Adrenal gland (tissue), 12 donors: ENCODE results near the gene NIP7. TPM values are rescaled to one million over a fixed set of nuclear protein-coding genes. Genes with fewer than 3 reads are reported as not detected.
A peak's percentile ranks its signal among the peaks of the same experiment; 100 is the strongest.

Experiments
- DNase-seq, 7 donors: peaks; one replicate each; pipeline ENCODE4 v3.0.0-alpha.2; 2019 to 2020
- H3K27ac ChIP-seq, 5 donors: fragments of 200-600 bp; sonication (generic) in 4 of 5; 1 replicate in 3 of 5; 2 replicates in 2 of 5; pipeline versions ENCODE4 v1.5.1 to v1.8.0; 2016 to 2020; ENCODE audit warnings: mild to moderate bottlenecking in 1 of 5
- H3K27me3 ChIP-seq: fragments of 200-600 bp; 2 replicates; pipeline ENCODE4 v1.8.0; 2021
- H3K36me3 ChIP-seq, 2 donors: fragments of 200-600 bp; replicated peaks in 1 of 2; 1 replicate in 1 of 2; 2 replicates in 1 of 2; pipeline versions ENCODE4 v1.5.1 to v1.8.0; 2018 to 2022
- H3K4me1 ChIP-seq, 2 donors: fragments of 200-600 bp; replicated peaks in 1 of 2; 1 replicate in 1 of 2; 2 replicates in 1 of 2; pipeline versions ENCODE4 v1.5.1 to v1.8.0; 2018 to 2021
- H3K4me3 ChIP-seq, 4 donors: fragments of 200-600 bp; sonication (generic) in 3 of 4; one replicate each; pipeline ENCODE4 v1.5.1; 2016 to 2018
- H3K9me3 ChIP-seq, 3 donors: fragments of 200-600 bp; sonication (generic) in 1 of 3; replicated peaks in 1 of 3; 1 replicate in 2 of 3; 2 replicates in 1 of 3; pipeline versions ENCODE4 v1.5.1 to v1.8.0; 2016 to 2021
- CTCF ChIP-seq, 6 experiments: fragments of 450-650 bp in 4 of 6; fragments of 200-600 bp in 2 of 6; sonication (generic) in 1 of 6; IDR thresholded peaks; 1 replicate in 5 of 6; 2 replicates in 1 of 6; pipeline versions ENCODE4 v1.5.1 to v1.8.0; 2016 to 2021; ENCODE audit warnings: antibody characterized with exemption in 6 of 6, mild to moderate bottlenecking in 2 of 6, moderate library complexity in 1 of 6
- POLR2A ChIP-seq, 2 donors: fragments of 450-650 bp; IDR thresholded peaks; one replicate each; pipeline ENCODE4 v1.6.1; 2017; ENCODE audit warnings: antibody characterized with exemption in 2 of 2, mild to moderate bottlenecking in 2 of 2, moderate library complexity in 1 of 2
- WGBS, 4 donors: extraction: QIAGEN DNeasy Blood & Tissue Kit in 2 of 4; methylation state at CpG; one replicate each; pipeline versions ENCODE4 v1.1.5 to v1.1.7; 2013 to 2017; 5-methylcytosine and 5-hydroxymethylcytosine counted together
- intact Hi-C, 2 donors: fragments of 100-400 bp; cut with DNase I; formaldehyde crosslinking; loops; one replicate each; pipeline versions ENCODE4 v1.14.1 to v1.15.0; 2022 to 2023
- polyA plus RNA-seq, 3 donors: library from polyadenylated mRNA; stranded (reverse); fragments of 200-250 nt in 2 of 3; fragments of 350-450 nt in 1 of 3; fragmentation: Illumina TruSeq in 1 of 3; extraction: RNeasy Lipid Tissue Mini Kit (QIAGEN cat#74804) in 1 of 3; gene quantifications; one replicate each; pipeline ENCODE4 v1.2.3, GENCODE V29; 2013 to 2014
- total RNA-seq, 9 donors: library from RNA; depleted of rRNA in 4 of 9; stranded (reverse); fragments of >200 nt in 4 of 9; fragments of 120-200 nt in 1 of 9; fragmentation: NEBNext Ultra II Directional in 1 of 9; extraction: Animal tissue kit (Norgen Biotek cat#: 25700) in 1 of 9; gene quantifications; one replicate each; pipeline versions ENCODE4 v1.1.0 to v1.2.4, GENCODE V29; 2013 to 2023
- donor health status: healthy with polysubstance abuse.
- donor health status: Bipolar disorder and iron deficiency.
- donor health status: DM: yes; HTN: yes; CAD: no.
- donor health status: DM: no; HTN: no; CAD: no.
- donor health status: DM: no; HTN: no; CAD: no.
- donor health status: DM: yes; HTN: yes; CAD: no.

The NIP7 gene
- total and polyA plus RNA-seq, 12 donors: 10.5 to 38.0 (median 21.6) TPM

DNA sequence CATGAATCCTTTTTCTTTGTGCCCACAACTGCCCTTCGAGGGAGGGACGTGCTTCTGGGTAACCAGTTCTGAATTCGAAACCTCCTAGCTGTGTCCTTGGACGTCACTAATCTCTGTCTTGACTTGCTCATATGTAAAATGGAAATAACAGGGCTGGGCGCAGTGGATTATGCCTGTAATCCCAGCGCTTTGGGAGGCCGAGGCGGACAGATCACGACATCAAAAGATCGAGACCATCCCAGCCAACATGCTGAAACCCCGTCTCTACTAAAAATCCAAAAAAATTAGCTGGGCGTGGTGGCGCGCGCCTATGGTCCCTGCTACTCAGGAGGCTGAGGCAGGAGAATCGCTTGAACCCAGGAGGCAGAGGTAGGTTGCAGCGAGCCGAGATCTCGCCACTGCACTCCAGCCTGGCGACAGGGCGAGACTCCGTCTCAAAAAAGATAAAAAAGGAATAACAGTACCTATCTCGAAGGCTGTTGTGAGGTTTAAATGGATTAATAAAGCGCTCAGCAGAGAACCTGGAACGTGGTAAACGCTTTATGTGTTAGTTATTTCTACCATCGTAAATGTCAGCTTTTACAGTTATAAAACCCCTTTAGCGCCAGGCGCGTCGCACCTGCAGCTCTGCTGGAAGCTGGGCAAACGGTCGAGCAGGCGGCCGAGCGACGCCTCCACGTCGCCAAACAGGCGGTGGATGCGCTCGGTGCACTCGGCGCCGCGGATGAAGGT lies 849 bp upstream of the NIP7 start:
- peak in 4 of 7 donors; percentile 79 to 85 (median 82) for DNase-seq
- TF ChIP-seq CTCF (IDR thresholded peaks at IDR 0.05) (no peak), POLR2A (IDR thresholded peaks at IDR 0.05) (no peak)
- intact Hi-C loops: no loop called here
- WGBS, 4 donors: 18 to 20% (median 19%) methylated on average over 41 to 46 of the region's 46 CpGs
- peaks cover 0 to 52% of the 10 kb centered on the region in 2 donors for H3K36me3 ChIP-seq
- no peaks in the 10 kb centered on the region for H3K27me3 ChIP-seq
- peak overlapping the region; percentile 43 to 75 (median 62) for H3K4me3 ChIP-seq
- peak overlapping the region; percentile 70 to 94 (median 90) for H3K27ac ChIP-seq
- H3K4me1 ChIP-seq: peaks cover 12 to 30% of the 10 kb centered on the region in 2 donors
- H3K9me3 ChIP-seq: no peaks in the 10 kb centered on the region

- intact Hi-C loops: no loop called here
- Histone ChIP-seq H3K27me3 (no peaks in the 10 kb centered on the region), H3K36me3 (peaks cover 0 to 38% of the 10 kb centered on the region in 2 donors), H3K27ac (peak overlapping the region; percentile 70 to 94 (median 90)), H3K4me3 (peak overlapping the region; percentile 42 to 78 (median 62)), H3K4me1 (peaks cover 12 to 30% of the 10 kb centered on the region in 2 donors), H3K9me3 (no peaks in the 10 kb centered on the region)
- TF ChIP-seq CTCF (IDR thresholded peaks at IDR 0.05) (no peak), POLR2A (IDR thresholded peaks at IDR 0.05) (no peak)
- WGBS, 4 donors: 4 to 7% (median 6%) methylated on average over 13 to 16 of the region's 16 CpGs
- no peak for DNase-seq
These were observed 598 bp downstream of the NIP7 start for GRCh38 chr16:69340095-69340644.

DNA sequence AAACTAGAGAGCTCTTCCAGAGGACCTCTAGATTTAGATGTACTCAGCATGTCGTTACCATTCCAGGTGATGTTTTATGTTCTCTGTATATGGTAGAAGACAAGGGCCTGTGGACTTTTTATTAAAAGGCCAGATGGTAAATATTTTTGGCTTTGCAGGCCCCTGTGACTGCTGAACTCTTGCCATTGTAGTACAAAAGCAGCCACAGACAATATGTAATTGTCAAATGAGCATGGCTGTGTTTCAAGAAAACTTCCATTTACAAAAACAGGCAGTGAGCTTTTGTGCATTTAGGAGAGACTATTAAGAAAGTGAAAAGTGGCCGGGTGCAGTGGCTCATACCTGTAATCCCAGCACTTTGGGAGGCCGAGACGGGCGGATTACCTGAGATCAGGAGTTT lies 4.6 kb downstream of the NIP7 start:
- intact Hi-C loops: no loop called here
- H3K9me3 ChIP-seq: no peaks in the 10 kb centered on the region
- no peak overlapping the region for H3K4me3 ChIP-seq
- DNase-seq: no peak
- peaks cover 5 to 11% of the 10 kb centered on the region in 2 donors for H3K4me1 ChIP-seq
- H3K27me3 ChIP-seq: no peaks in the 10 kb centered on the region
- TF ChIP-seq POLR2A (IDR thresholded peaks at IDR 0.05): no peak
- no peak for TF ChIP-seq CTCF (IDR thresholded peaks at IDR 0.05)
- no peak overlapping the region for H3K27ac ChIP-seq
- WGBS, 4 donors: 92 to 96% (median 95%) methylated on average over 5 of the region's 5 CpGs
- peaks cover 0 to 26% of the 10 kb centered on the region in 2 donors for H3K36me3 ChIP-seq

GRCh38 chr16:69345923-69346322 lies 6.4 kb downstream of the NIP7 start:
- Histone ChIP-seq H3K36me3 (peaks cover 0 to 32% of the 10 kb centered on the region in 2 donors), H3K4me3 (no peak overlapping the region), H3K4me1 (peaks cover 0 to 3% of the 10 kb centered on the region in 2 donors), H3K9me3 (no peaks in the 10 kb centered on the region), H3K27ac (no peak overlapping the region), H3K27me3 (no peaks in the 10 kb centered on the region)
- intact Hi-C loops: no loop called here
- no peak for DNase-seq
- WGBS, 4 donors: 69 to 83% (median 80%) methylated on average over 4 of the region's 4 CpGs
- TF ChIP-seq POLR2A (IDR thresholded peaks at IDR 0.05): no peak
- no peak for TF ChIP-seq CTCF (IDR thresholded peaks at IDR 0.05)
